Upper lobe of left lung (tissue), 6 donors: Measurements from ENCODE around the gene CBL. TPM values are rescaled to one million over a fixed set of nuclear protein-coding genes. Genes with fewer than 3 reads are reported as not detected.
"Not testable (repeated sequence)": the region's sequence is repeated elsewhere in the genome, so short reads cannot be mapped to it uniquely, and the experiment has no call there.

Source experiments
- ATAC-seq, 2 donors: fragments of 200-7000 bp; cut with Tn5 transposase; one replicate each; pipeline ENCODE4 v1.9.1; 2022; ENCODE audit warnings: mild to moderate bottlenecking in 2 of 2, moderate library complexity in 2 of 2; ENCODE audit not compliant: low FRiP score in 2 of 2
- DNase-seq, 2 donors: peaks; one replicate each; pipeline ENCODE4 v3.0.0-alpha.2; 2019 to 2020
- H3K27ac ChIP-seq, 4 donors: fragments of 200-600 bp; sonication (generic); one replicate each; pipeline ENCODE4 v1.5.1; 2016 to 2019
- H3K27me3 ChIP-seq, 4 donors: fragments of 200-600 bp; sonication (generic); one replicate each; pipeline ENCODE4 v1.5.1; 2017 to 2019
- H3K36me3 ChIP-seq, 4 donors: fragments of 200-600 bp; sonication (generic); one replicate each; pipeline ENCODE4 v1.5.1; 2016 to 2019
- H3K4me1 ChIP-seq, 4 donors: fragments of 200-600 bp; sonication (generic); one replicate each; pipeline ENCODE4 v1.5.1; 2018 to 2019
- H3K4me3 ChIP-seq, 4 donors: fragments of 200-600 bp; sonication (generic); one replicate each; pipeline ENCODE4 v1.5.1; 2017 to 2019; ENCODE audit warnings: mild to moderate bottlenecking in 2 of 4, moderate library complexity in 1 of 4
- H3K9me3 ChIP-seq, 4 donors: fragments of 200-600 bp; sonication (generic); one replicate each; pipeline ENCODE4 v1.5.1; 2018 to 2019
- CTCF ChIP-seq, 6 experiments: fragments of 450-650 bp in 4 of 6; fragments of 200-600 bp in 2 of 6; sonication (generic) in 2 of 6; IDR thresholded peaks; one replicate each; pipeline ENCODE4 v1.5.1; 2016 to 2019; ENCODE audit warnings: antibody characterized with exemption in 6 of 6
- EP300 ChIP-seq, 4 donors: sonication (generic); formaldehyde crosslinking; IDR thresholded peaks; one replicate each; pipeline ENCODE4 v1.5.1; 2017; ENCODE audit warnings: antibody characterized with exemption in 4 of 4, control low read depth in 2 of 4
- POLR2A ChIP-seq, 4 donors: fragments of 450-650 bp; IDR thresholded peaks; one replicate each; pipeline ENCODE4 v1.5.1; 2016 to 2017; ENCODE audit warnings: antibody characterized with exemption in 4 of 4, mild to moderate bottlenecking in 2 of 4
- POLR2AphosphoS5 ChIP-seq, 2 donors: sonication (generic); formaldehyde crosslinking; IDR thresholded peaks; one replicate each; pipeline ENCODE4 v1.5.1; 2017; ENCODE audit warnings: antibody characterized with exemption in 2 of 2
- whole genome bisulfite sequencing, 2 donors: methylation state at CpG; one replicate each; pipeline ENCODE4 v1.1.5; 2017 to 2018; 5-methylcytosine and 5-hydroxymethylcytosine counted together
- total RNA-seq, 6 donors: library from RNA; depleted of rRNA in 4 of 6; stranded (reverse); fragments of >200 nt in 4 of 6; gene quantifications; one replicate each; pipeline versions ENCODE4 v1.1.0 to v1.2.1, GENCODE V29; 2016 to 2021
- donor health status: DM: no; HTN: no; CAD: no; lungs with moderate emphysema.
- donor health status: DM: no; HTN: yes; CAD: no; lungs with severe emphysema.

CBL gene
- total RNA-seq, 6 donors from 2014 or later: 15.4 to 32.2 (median 18.9) TPM

- no peak overlapping the region for H3K4me3 ChIP-seq
- peak; percentile 66 to 84 (median 76) for TF ChIP-seq CTCF (IDR thresholded peaks at IDR 0.05)
- TF ChIP-seq POLR2A (IDR thresholded peaks at IDR 0.05): no peak
- TF ChIP-seq POLR2AphosphoS5 (IDR thresholded peaks at IDR 0.05): peak in 1 of 2 donors; percentile 31
- 31 to 42% methylated on average over 5 of the region's 5 CpGs for WGBS, 2 donors
- H3K36me3 ChIP-seq: no peaks in the 10 kb centered on the region
- no peaks in the 10 kb centered on the region for H3K9me3 ChIP-seq
- DNase-seq (peak in 1 of 2 donors; percentile 68), ATAC-seq (peak; percentile 92)
- H3K27ac ChIP-seq: peak overlapping the region in 2 of 4 donors; percentile 45 to 69
- H3K27me3 ChIP-seq: no peaks in the 10 kb centered on the region
- peaks cover 0 to 8% (median 3%) of the 10 kb centered on the region in 4 donors for H3K4me1 ChIP-seq
These were observed 9.2 kb upstream of the CBL start for GRCh38 chr11:119196833-119197483.

GRCh38 chr11:119198925-119199324 lies 7.2 kb upstream of the CBL start:
- H3K27ac ChIP-seq: no peak overlapping the region
- no peaks in the 10 kb centered on the region for H3K36me3 ChIP-seq
- no peak for TF ChIP-seq EP300 (IDR thresholded peaks at IDR 0.05)
- no peak for TF ChIP-seq CTCF (IDR thresholded peaks at IDR 0.05)
- TF ChIP-seq POLR2AphosphoS5 (IDR thresholded peaks at IDR 0.05): no peak
- TF ChIP-seq POLR2A (IDR thresholded peaks at IDR 0.05): no peak
- no peak overlapping the region for H3K4me3 ChIP-seq
- WGBS, 2 donors: 86 to 89% methylated on average over 6 of the region's 6 CpGs
- no peak for DNase-seq
- no peaks in the 10 kb centered on the region for H3K9me3 ChIP-seq
- no peaks in the 10 kb centered on the region for H3K27me3 ChIP-seq
- ATAC-seq: no peak
- peaks cover 0 to 8% (median 3%) of the 10 kb centered on the region in 4 donors for H3K4me1 ChIP-seq

- DNase-seq, ATAC-seq, H3K36me3 ChIP-seq, H3K4me3 ChIP-seq, H3K27me3 ChIP-seq, H3K27ac ChIP-seq, H3K9me3 ChIP-seq: not testable (repeated sequence)
- WGBS, 2 donors: 88% methylated on average over 5 of the region's 5 CpGs
- H3K4me1 ChIP-seq: peaks cover 0 to 16% (median 9%) of the 10 kb centered on the region in 4 donors
These were observed 4.9 kb upstream of the CBL start for GRCh38 chr11:119201236-119201635.

- no peak for DNase-seq
- no peaks in the 10 kb centered on the region for H3K36me3 ChIP-seq
- no peak overlapping the region for H3K4me3 ChIP-seq
- peaks cover 4 to 17% (median 10%) of the 10 kb centered on the region in 4 donors for H3K4me1 ChIP-seq
- WGBS, 2 donors: 86 to 91% methylated on average over 7 of the region's 7 CpGs
- TF ChIP-seq EP300 (IDR thresholded peaks at IDR 0.05) (no peak), CTCF (IDR thresholded peaks at IDR 0.05) (no peak), POLR2AphosphoS5 (IDR thresholded peaks at IDR 0.05) (no peak), POLR2A (IDR thresholded peaks at IDR 0.05) (no peak)
- ATAC-seq: no peak
- no peaks in the 10 kb centered on the region for H3K9me3 ChIP-seq
- H3K27me3 ChIP-seq: no peaks in the 10 kb centered on the region
- no peak overlapping the region for H3K27ac ChIP-seq
These were observed 3.6 kb upstream of the CBL start for GRCh38 chr11:119202554-119202953.

- H3K27ac ChIP-seq: no peak overlapping the region
- H3K36me3 ChIP-seq: no peaks in the 10 kb centered on the region
- 93 to 95% methylated on average over 9 of the region's 9 CpGs for WGBS, 2 donors
- no peaks in the 10 kb centered on the region for H3K27me3 ChIP-seq
- no peak for ATAC-seq
- DNase-seq: no peak
- H3K4me3 ChIP-seq: no peak overlapping the region
- no peaks in the 10 kb centered on the region for H3K9me3 ChIP-seq
- peaks cover 4 to 28% (median 18%) of the 10 kb centered on the region in 4 donors for H3K4me1 ChIP-seq
- TF ChIP-seq EP300 (IDR thresholded peaks at IDR 0.05) (no peak), POLR2A (IDR thresholded peaks at IDR 0.05) (no peak), POLR2AphosphoS5 (IDR thresholded peaks at IDR 0.05) (no peak), CTCF (IDR thresholded peaks at IDR 0.05) (no peak)
These were observed 2.1 kb upstream of the CBL start for GRCh38 chr11:119204066-119204465.
